NB4 (cell line): ENCODE data around the gene CILP2.

Experiments
- POLR2A ChIP-seq: IDR thresholded peaks from 2 replicates; pipeline ENCODE4 v1.6.1; 2011; ENCODE audit warnings: mild to moderate bottlenecking; ENCODE audit not compliant: insufficient read length; ENCODE audit errors: extremely low read depth
- TF ChIP-seq, protein P1 (sequence below): IDR thresholded peaks from one replicate; pipeline ENCODE4 v1.5.1; 2012; ENCODE audit warnings: low read depth, low read length
- TF ChIP-seq, protein P2 (sequence below): IDR thresholded peaks from 2 replicates; pipeline ENCODE4 v1.6.1; 2011; ENCODE audit warnings: low read depth, low read length

DNA sequence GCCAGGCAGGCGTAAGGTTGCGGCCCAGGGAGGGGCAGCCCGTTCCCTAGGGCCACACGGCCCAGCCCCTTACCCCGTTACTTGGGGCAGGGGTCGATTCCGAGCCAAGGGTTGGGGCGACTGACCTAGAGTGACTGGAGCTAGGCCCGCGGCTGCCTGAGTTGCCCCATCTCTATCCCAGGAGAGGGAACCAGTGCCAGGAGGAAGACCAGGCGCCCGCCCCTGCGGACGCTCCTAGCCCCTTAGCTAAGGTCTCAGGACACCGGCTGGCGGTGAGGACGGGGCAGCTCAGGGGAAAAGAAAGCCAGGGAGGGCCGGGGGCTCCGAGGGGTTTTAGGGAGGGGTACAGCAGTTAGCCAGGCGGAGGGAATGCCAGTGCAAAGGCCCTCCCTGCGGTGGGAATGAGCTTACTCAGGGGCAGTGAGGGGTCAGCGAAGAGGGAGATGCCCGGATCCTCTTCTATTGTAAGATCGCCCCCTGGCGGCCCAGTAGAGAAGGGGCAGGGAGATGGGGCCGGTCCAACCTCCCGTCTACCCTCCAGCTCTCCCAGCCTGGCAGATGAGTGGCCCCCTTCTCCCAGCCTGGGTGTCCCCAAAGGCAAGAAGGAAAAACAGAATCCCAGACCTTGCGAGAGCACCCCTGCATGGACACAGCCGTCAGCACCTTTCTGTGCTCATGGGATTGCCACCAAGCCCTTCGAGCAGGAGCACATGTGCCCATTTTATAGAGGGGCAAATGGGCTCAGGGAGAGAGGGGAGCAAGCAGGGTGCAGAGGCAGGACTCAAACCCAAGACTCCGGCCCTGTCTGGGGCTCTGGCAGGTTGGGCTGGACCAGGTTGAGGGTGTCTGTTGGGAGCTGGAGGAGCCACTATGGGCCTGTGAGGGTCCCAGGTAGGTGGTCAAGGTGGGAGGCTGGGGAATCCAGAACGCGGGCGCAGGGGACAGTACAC, 16.3 kb downstream of the CILP2 start:
- TF ChIP-seq, protein P1, sequence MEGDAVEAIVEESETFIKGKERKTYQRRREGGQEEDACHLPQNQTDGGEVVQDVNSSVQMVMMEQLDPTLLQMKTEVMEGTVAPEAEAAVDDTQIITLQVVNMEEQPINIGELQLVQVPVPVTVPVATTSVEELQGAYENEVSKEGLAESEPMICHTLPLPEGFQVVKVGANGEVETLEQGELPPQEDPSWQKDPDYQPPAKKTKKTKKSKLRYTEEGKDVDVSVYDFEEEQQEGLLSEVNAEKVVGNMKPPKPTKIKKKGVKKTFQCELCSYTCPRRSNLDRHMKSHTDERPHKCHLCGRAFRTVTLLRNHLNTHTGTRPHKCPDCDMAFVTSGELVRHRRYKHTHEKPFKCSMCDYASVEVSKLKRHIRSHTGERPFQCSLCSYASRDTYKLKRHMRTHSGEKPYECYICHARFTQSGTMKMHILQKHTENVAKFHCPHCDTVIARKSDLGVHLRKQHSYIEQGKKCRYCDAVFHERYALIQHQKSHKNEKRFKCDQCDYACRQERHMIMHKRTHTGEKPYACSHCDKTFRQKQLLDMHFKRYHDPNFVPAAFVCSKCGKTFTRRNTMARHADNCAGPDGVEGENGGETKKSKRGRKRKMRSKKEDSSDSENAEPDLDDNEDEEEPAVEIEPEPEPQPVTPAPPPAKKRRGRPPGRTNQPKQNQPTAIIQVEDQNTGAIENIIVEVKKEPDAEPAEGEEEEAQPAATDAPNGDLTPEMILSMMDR = peak; percentile 83
- TF ChIP-seq POLR2A = no peak
- TF ChIP-seq, protein P2, sequence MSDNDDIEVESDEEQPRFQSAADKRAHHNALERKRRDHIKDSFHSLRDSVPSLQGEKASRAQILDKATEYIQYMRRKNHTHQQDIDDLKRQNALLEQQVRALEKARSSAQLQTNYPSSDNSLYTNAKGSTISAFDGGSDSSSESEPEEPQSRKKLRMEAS = no peak
